GM12864 (cell line): ENCODE measurements around the gene C9orf43.
"Not testable (repeated sequence)": the region's sequence is repeated elsewhere in the genome, so short reads cannot be mapped to it uniquely, and the experiment has no call there.

ENCODE experiments used
- DNase-seq: peaks from one replicate; pipeline ENCODE4 v3.0.0-alpha.2; 2011; ENCODE audit warnings: low read depth
- H3K4me3 ChIP-seq: 2 replicates; pipeline ENCODE4 v1.5.1; 2011; ENCODE audit warnings: mild to moderate bottlenecking, low read depth, low read length, control low read depth
- TF ChIP-seq, protein P1 (sequence below): IDR thresholded peaks from 2 replicates; pipeline ENCODE4 v1.5.1; 2011; ENCODE audit warnings: low read depth, mild to moderate bottlenecking, moderate library complexity, low read length, control low read depth, inconsistent platforms; ENCODE audit errors: missing control alignments

The C9orf43 gene

DNA sequence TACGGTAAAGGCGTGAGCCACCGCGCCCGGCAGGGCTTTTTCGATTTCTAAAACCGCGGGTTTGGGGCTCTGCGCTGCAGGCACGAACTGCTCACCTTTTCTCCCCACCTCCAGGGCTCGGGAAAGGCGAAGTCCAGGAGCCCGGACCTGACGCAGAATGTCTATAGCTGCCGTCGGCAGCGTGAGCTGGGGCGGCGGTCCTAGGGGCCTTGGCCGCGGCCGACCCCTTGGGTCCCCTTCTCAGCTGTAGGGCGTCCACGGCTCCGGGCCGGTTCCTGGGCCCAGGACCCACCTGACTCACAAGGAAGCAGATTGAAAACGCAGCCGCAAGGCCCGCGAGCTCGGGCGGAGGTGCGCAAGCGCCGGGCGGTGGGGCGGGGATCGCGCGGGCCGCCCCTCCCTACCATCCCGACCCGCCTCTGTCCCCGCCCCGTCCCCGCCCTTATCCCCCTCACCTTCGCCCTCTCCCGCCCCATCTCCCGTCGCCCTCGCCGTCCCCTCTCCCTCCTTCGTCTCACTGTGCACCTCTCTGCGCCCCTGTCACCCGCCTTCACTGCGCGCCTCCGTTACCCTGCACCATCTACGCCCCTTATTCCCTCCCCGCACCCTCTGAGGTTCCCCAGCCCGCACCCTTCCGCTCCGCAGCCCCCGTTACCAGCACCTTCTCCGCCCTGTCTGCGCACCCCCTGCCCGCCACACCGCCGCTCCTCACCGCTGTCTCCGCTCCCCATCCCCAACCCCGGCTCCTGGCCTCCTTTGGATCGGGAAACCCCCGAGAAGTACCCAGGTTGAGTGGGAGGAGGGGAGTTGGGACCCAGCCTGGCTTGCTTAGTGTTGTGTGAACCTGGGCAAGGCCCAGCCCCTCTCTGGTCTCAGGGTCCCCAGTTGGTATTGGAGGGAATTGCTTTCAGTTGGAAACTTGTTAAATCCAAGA, 33.6 kb upstream of the C9orf43 start, which contains the start of gene HDHD3:
HDHD3 (minus strand) TSS at position 353 of the 934 bp plus-strand sequence. CDS start 2,632 bp downstream, outside the sequence.
- TF ChIP-seq, protein P1, sequence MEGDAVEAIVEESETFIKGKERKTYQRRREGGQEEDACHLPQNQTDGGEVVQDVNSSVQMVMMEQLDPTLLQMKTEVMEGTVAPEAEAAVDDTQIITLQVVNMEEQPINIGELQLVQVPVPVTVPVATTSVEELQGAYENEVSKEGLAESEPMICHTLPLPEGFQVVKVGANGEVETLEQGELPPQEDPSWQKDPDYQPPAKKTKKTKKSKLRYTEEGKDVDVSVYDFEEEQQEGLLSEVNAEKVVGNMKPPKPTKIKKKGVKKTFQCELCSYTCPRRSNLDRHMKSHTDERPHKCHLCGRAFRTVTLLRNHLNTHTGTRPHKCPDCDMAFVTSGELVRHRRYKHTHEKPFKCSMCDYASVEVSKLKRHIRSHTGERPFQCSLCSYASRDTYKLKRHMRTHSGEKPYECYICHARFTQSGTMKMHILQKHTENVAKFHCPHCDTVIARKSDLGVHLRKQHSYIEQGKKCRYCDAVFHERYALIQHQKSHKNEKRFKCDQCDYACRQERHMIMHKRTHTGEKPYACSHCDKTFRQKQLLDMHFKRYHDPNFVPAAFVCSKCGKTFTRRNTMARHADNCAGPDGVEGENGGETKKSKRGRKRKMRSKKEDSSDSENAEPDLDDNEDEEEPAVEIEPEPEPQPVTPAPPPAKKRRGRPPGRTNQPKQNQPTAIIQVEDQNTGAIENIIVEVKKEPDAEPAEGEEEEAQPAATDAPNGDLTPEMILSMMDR = no peak
- peak within 1 kb of the TSS; percentile 97 for H3K4me3 ChIP-seq
- peak; percentile 47 for DNase-seq

- H3K4me3 ChIP-seq, DNase-seq: not testable (repeated sequence)
These were observed 31.3 kb upstream of the C9orf43 start for GRCh38 chr9:113379094-113379828.

- not testable (repeated sequence) for DNase-seq, H3K4me3 ChIP-seq
These were observed 30.7 kb upstream of the C9orf43 start for GRCh38 chr9:113379829-113380210.

GRCh38 chr9:113380869-113381378, 29.6 kb upstream of the C9orf43 start:
- peak; percentile 34 for DNase-seq
- H3K4me3 ChIP-seq = no peak overlapping the region
- TF ChIP-seq, protein P1 = no peak

GRCh38 chr9:113381441-113381840, 29.1 kb upstream of the C9orf43 start:
- not testable (repeated sequence) for H3K4me3 ChIP-seq, DNase-seq

DNA sequence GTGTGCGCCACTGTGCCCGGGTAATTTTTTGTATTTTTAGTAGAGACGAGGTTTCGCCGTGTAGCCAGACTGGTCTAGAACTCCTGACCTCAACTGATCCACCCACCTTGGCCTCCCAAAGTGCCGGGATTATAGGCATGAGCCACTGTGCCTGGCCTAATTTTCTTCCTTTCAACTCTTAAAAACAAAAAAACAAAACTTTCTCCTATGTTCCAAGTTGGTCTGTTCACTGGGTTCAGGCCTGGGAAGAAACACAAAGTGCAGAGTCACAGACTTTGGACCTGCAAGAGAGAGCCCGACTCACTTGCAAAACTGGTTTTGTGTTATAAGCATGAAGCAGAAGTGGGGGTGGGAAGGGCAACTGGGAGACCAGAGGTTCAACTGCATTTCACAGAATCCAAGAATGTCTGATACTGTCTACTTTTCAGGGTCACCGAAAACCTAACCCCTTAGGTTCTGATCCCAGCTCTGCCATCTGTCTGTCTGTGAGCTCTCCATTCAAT, 28.6 kb upstream of the C9orf43 start:
- no peak overlapping the region for H3K4me3 ChIP-seq
- DNase-seq = no peak

GRCh38 chr9:113386571-113387393, 23.8 kb upstream of the C9orf43 start:
- no peak overlapping the region for H3K4me3 ChIP-seq
- DNase-seq = no peak
- TF ChIP-seq, protein P1 = no peak

More for the DNA sequence above, 28.6 kb upstream of the C9orf43 start:
- TF ChIP-seq, protein P1 = no peak
